Endometrial microvascular endothelial cells (primary cell): Measurements from ENCODE around the gene MACO1. TPM values are rescaled to one million over a fixed set of nuclear protein-coding genes. Genes with fewer than 3 reads are reported as not detected.
"Not testable (repeated sequence)": the region's sequence is repeated elsewhere in the genome, so short reads cannot be mapped to it uniquely, and the experiment has no call there.

Experiments used
- in situ Hi-C: cut with HindIII; loops from 2 replicates; pipeline ENCODE4 v1.10.0; 2017; ENCODE audit warnings: low sequenced_read_pairs, low pct_unique_long_range_greater_than_20kb; ENCODE audit errors: inconsistent ontology term
- total RNA-seq: library from RNA; depleted of rRNA; stranded (reverse); fragments of >200 nt; gene quantifications from one replicate; pipeline ENCODE4 v1.2.3, GENCODE V29; 2015; ENCODE audit errors: inconsistent ontology term

MACO1 gene
- total RNA-seq, 1 donor from 2014 or later = 15.0 TPM

DNA sequence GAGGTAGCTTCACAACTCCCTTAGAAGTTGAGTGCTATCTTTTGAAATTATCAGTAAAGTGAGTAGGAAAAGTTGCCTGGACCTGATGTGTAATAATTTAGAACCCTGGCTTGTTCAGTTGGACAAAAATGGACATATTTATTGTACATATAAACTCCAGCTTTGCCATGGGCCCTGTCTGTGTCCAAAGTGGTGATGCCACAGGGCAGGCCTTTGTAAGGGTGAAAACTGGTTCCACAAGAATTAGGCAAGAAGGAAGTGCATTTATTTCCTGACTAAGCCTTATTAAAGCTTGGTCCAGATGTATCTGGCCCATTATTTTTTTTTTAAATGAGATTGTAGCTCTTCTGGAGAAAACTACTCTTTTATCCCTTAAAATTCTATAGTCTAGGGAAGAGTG is 47.9 kb downstream of the MACO1 start:
- in situ Hi-C loops = no loop called here

DNA sequence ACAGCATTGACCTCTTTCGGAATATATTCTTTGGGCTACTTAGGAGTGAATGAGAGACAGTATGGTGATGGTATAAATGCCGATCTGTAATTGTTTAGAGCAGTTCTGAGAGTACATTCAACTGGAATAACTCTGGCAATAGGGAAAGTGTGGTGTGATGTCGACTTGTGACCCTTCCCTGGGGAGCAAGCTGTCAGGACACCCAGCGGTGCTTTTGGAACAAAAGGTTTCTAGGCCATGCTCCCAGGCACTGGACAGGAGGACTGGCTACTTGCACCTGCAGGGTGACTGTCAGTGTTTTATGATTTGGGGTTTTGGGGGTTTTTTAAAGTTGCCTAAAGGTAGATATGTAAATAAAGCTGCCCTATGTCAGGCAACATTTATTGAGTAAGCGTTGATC is 50.9 kb downstream of the MACO1 start:
- in situ Hi-C loops = no loop called here

DNA sequence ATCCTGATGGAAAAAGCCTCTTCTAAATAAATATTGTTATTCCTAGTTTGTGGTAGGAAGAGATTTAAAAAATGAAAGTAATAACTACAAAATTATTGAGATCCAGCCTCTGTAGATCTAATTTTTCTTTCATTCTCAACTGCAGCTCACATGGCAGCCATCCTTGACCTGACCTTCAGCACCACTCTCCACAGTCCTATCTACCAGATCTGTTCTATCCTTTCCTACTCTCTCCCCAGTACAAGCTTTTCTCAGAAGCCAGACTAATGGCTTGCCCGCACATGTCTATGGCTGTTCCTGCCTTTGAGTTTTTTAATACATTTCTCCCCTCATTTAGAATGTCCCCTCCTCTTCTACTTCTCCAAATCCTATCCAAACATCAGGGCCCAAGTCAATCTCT is 51.5 kb downstream of the MACO1 start:
- in situ Hi-C loops = no loop called here

DNA sequence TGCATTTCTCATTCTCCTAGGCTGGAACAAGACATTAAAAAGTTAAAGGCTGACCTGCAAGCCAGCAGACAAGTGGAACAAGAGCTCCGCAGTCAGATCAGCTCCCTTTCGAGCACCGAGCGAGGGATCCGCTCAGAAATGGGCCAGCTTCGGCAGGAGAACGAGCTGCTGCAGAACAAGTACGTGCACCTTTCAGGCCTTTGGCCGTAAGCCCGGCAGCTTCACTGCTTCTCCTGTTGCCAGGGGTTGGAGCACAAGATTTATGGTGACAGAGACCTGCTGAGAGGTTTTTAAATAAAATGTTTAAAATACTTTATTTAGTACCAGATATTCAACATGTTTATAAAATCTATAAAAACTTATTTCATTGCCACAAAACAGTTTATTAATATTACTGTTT is 53.4 kb downstream of the MACO1 start:
- in situ Hi-C loops = no loop called here

DNA sequence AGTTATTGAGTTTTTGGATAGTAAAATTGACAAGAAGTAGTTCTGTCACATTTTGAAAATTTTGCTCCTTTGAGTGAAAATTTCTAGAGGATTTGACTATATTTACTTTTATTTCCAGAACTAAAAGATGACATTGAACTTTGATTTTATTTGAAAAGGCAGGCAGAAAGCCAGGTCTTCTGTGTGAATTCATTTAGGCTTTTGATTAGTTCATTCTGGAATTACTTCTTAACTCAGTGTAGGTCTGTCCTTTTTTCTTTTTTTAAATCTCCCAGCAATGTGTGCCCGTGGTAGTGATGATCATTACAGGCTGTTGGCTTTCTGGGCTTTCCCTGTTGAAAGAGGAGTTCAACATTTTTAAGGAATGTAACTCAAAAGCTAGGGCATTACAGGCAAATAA is 53.8 kb downstream of the MACO1 start:
- in situ Hi-C loops = no loop called here

DNA sequence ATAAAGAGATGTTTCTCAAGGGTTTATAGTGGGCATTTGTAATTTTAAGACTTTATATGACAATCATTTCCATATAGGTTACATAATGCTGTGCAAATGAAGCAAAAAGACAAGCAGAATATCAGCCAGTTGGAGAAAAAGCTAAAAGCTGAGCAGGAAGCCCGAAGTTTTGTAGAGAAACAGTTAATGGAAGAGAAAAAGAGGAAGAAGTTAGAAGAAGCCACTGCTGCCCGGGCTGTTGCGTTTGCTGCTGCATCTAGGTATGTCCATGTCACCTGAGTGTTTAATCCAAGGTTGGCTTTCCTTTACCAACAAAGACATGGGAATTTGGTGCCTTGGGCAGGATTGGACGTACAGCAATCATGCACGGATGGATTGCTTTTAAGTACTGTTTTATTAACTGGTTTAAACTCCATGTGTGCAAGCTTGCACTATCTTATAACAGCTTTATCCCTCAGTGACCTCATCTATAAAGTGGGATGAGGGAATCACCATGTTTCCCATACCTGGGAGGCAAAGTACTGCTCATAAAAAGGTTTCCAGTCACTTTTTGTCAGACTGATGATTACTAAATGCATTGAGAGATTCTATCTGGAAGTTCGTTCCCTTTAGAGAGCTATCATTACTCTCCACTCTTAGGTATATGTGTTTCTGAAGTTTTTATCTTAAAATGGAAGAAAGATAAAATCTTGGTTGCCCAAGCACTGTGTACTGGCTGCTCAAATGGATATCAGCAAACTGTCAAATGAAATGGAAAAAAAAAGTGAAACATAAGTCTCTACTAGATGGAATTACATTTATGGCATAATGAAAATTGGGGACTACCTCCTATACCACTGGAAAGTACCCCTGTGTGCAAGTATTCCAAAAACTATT is 55.1 kb downstream of the MACO1 start:
- in situ Hi-C loops = no loop called here

DNA sequence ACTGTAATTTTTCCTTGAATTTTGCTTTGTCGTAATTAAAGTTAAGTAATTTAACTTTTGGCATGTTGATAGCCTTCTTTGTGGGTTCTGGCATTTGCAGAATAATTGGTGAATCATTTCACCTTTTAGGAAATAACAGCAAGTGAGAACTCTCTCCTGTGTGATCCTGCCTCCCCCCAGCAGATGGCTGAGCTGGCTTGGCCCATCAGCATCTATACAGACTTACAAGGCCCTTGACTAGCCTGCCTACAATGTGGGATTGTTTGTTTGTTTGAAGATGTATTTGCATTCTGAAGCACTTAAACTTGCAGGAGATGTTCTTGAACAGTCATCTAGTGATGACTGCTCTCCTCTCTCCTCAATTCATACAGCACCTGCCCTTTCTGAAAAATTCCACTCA is 55.9 kb downstream of the MACO1 start:
- in situ Hi-C loops = no loop called here

DNA sequence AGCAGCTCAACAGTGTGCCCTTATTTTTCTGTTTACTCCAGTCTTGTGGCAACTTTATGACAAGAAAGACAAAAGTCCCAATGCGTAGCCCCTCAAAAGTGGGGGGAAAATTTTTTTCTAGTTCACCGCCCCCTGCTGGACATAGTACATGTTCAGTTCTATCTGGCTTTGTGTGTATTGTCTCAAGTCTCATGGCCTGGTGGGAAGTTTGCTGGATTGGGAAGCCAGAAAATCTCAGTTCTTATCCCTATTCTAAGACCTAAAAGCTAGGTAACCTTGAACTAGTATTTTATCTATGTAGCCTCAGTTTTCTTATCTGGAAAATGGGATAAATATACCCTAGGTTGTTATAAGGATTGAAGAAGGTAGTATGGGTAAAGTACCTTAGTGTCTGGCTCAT is 56.9 kb downstream of the MACO1 start:
- in situ Hi-C loops = no loop called here

DNA sequence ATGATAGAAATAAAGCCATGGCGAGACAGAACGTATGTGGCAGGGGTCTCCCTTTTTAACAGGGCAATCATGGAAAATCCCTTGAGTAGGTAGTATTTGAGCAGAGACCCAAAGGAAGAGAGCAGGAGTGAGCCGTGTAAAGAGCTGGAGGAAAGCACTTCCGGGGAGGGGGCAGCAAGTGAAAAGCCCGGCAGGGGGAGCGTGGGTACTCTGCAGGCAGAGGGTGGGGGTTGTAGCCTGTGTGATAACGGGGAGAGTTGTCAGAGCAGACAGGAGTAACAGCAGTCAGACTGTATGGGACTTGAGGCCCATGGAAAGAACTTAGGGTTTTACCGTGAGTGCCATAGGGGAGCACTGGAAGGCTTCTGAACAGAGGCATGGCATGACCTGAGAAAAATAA is 61.6 kb downstream of the MACO1 start:
- in situ Hi-C loops = no loop called here

DNA sequence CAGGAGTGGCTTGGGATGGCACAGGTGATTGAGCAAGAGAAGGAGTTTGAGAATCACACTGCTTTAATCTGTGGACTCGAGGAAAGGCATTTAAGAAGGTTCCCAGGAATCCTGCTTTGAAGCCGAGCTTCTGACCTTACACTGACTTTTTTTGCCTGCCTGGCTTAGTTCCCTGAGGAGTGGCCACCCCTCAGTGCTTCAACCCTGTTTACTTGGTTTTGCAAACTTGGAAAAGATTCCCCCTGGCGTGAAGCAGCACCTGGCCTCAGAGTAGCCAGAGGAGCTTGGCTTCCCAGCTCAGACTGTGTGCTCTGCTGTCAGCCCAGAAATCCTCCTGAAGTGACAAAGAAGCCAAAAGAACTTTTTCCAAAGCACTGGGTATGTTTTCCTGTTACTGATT is 64.3 kb downstream of the MACO1 start:
- in situ Hi-C loops = no loop called here

DNA sequence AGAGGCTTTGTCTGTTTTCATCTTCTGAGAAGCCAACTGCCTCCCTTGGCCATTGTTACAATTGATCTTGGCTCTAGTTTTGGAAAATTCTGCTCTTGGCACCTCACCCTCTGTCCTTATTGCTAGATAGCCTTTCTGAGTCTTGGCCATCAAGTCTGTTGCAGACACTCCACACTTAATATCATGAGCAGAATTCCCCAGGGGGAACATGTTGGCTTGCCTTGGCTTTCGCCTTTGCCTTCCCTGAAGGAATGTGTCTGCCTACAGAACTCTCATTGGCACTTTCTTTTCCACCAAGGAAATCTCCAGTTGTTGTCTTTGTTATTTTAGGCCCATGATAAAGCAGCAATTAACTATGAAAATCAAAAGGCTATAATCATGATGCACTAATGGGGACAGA is 70.0 kb downstream of the MACO1 start:
- in situ Hi-C loops = no loop called here

DNA sequence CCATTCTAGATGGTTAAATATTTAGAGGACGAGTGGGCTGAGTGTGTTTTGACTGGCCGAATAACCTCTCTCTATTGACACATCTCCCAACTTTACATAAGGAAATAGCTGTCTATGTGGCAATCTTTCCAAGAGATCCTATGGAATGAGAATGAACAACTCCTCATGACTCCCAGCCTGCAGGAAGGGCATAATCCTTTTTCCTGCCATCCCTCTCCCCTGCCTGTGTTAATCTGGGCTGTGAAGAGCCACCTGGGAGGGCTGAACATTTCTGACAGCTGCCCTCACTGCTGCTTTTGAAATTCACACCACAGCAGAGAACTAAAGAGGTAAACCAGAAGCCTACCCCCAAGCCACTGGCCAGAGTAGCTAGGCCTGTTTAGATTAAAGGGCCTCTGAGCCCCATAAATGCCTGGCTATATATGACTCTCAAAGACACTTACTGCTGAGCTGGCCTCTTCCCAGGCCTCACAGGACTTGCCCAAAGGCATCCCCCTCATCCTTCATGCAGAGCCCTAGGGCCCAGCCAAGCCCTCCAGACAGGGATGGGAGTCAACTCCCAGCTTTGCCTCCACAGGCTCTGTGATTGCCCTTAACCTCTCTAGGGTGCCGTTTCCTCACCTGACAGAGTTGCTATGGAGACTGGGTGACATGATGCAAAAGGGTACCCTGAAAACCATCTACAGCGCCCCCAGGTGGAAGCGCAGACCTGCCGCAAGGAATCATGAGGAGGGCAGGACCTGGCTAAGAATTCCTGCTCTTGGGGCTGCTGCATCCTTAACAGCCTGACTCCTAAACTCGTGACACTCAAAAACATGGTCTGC is 70.8 kb downstream of the MACO1 start:
- in situ Hi-C loops = no loop called here

DNA sequence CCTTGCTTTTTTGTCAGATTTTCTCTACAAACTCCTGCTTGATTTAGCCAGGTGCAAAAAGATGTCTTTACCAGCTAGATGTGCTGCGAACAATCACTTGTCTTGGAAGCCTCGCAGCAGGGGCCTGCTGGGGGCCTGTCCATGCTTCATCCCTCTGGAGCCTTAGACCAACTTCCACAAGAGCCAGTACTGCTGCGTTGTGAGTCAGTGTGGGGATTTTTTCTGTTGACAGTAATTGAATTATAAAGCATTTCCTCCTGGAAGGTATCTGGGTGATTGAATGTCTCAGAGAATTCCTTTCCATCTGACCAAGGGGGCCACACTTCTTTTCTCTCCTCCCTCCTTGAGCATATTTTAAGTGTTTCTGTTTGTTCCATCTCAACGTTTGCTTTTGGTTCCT is 72.3 kb downstream of the MACO1 start:
- in situ Hi-C loops = no loop called here

DNA sequence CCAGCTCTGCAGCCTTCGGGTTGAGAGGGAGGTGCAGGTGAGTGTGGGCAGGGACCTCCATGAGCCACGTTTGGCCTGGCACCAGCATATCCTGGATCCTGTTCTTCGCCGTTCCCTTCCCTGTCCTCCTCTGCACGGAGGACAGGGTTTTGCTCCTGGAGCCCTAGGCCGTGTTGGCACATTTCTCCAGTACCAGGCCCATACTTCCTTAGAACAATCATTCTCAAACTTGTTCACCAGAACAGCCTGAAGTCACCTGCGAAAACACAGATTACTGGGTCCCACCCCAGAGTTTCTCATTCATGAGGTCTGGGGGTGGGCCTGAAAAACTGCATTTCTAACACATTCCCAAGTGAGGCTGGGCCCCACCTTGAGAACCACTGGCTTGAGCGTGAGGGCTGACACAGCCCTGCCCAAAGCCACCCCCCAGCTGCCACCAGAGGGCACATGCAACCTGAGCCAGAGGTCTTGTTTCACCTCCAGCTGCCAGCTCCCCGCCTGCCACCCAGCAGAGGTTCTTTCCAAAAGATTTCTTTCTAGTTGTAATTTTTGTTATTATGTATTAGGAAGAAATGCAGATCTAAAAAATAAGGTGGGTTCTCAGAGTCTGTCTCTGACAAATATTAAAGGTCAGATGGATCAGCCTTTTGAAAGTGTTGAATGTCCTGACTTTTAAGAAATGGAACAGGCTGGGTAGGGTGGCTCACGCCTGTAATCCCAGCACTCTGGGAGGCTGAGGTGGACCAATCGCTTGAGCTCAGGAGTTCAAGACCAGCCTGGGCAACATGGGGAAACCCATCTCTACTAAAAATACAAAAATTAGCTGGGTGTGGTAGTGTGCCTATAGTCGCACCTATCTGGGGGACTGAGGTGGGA is 73.1 kb downstream of the MACO1 start:
- in situ Hi-C loops = no loop called here

DNA sequence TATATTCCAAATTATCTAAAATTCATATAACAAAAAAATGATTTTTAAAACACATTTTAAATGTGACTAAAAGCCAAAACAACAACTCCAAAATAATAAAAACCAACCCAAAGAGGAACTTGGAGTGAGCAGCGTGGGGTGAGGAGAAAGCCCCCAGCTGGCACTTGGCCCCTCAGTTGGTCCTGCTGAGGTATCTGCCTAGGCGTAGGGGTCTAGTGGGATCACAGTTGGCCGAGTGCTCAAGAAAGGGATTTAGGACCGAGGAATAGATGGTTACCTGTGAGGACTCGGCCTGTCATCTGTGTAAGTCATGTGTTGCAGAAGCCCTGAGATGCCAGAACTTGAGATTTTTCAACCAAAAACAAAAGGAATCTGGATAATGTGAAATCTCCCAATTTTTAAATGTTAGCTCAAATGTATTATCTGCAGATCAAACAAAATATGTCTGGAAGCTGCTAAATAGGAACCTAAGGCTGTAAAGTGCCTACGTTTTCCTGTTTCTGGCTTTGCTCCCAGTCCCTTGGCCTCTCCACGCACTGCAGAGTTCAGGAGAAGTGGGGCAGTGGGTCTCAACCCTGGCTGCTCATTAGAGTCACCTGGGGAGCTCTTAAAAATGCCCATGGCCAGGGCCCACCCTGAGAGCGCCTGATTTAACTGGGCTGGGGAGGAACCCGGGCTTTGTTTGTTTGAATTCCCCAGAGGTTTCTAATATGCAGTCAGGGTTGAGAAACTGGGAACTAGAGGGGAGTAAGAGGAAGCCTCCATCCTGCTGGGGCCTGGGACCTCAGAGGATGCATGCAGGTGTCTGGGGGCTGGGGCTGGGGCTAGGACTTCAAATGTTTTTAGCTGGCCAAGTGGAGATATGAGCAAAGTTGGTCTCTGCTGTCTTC is 74.3 kb downstream of the MACO1 start:
- in situ Hi-C loops = no loop called here

DNA sequence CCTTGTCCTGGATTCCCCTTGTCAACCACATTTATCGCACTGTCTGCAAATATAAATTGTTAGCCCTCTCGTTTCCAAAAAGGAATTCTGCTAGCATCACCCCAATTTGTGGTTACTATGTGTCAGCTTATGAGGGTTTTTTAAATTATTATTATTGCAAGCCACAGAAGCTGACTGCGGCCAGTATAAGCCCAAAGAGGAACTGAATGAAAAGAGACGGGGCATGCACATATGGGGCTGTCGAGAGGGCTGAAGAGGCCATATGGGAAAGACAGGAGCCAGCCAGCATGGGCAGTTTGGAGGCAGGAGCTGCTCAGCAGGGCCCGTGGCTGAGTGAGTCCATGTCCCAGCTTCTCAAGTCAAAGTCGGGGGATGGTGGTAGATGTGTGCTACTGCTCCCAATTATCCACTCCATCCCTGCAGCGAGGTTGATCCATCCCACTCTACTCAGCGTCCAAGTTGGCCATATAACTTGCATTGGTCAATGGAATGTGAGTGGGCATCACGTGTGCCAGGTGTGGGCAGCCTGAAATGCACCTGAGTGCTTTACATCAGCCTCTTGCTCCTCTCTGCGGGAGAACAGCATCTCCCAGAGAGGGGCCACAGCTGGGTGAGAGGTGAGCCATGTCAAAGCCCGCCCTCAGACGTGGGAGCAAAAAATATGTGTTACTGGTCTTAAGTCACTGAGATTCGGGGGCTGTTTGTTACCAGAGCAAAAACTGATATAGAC is 75.1 kb downstream of the MACO1 start:
- in situ Hi-C loops = no loop called here

DNA sequence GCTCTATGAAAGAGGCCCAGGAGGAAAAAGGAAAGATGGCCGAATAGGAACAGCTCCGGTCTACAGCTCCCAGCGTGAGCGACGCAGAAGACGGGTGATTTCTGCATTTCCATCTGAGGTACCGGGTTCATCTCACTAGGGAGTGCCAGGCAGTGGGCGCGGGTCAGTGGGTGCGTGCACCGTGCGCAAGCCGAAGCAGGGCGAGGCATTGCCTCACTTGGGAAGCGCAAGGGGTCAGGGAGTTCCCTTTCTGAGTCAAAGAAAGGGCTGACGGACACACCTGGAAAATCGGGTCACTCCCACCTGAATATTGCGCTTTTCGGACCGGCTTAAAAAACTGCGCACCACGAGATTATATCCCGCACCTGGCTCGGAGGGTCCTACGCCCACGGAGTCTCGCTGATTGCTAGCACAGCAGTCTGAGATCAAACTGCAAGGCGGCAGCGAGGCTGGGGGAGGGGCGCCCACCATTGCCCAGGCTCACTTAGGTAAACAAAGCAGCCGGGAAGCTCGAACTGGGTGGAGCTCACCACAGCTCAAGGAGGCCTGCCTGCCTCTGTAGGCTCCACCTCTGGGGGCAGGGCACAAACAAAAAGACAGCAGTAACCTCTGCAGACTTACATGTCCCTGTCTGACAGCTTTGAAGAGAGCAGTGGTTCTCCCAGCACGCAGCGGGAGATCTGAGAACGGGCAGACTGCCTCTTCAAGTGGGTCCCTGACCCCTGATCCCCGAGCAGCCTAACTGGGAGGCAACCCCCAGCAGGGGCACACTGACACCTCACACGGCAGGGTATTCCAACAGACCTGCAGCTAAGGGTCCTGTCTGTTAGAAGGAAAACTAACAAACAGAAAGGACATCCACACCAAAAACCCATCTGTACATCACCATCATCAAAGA is 76.1 kb downstream of the MACO1 start:
- in situ Hi-C loops = not testable (repeated sequence)
